ENCODE data around the gene ACOT9.
A peak's percentile ranks its signal among the peaks of the same experiment; 100 is the strongest.
"Not testable (repeated sequence)": the region's sequence is repeated elsewhere in the genome, so short reads cannot be mapped to it uniquely, and the experiment has no call there.

The ACOT9 gene

GRCh38 chrX:23742697-23743622, at the start of gene ACOT9:
Gene ACOT9, minus strand, starts transcription at chrX:23743276. Its CDS starts 132 bp downstream, at chrX:23743144.
- peak; percentile 94 to 95 for DNase-seq

GRCh38 chrX:23790155-23790497, 47.0 kb upstream of the ACOT9 start:
- DNase-seq = no peak

GRCh38 chrX:23789386-23790154, 46.5 kb upstream of the ACOT9 start:
- DNase-seq = no peak

GRCh38 chrX:23788946-23789345, 45.9 kb upstream of the ACOT9 start:
- no peak for DNase-seq

GRCh38 chrX:23788521-23788920, 45.4 kb upstream of the ACOT9 start:
- no peak for DNase-seq

GRCh38 chrX:23787745-23788118, 44.7 kb upstream of the ACOT9 start:
- DNase-seq = no peak

GRCh38 chrX:23786268-23786815, 43.3 kb upstream of the ACOT9 start:
- no peak for DNase-seq

- no peak for DNase-seq
Measured at GRCh38 chrX:23785580-23785979, 42.5 kb upstream of the ACOT9 start.

GRCh38 chrX:23784470-23785331, 41.6 kb upstream of the ACOT9 start:
- DNase-seq = no peak

- DNase-seq = no peak
Measured at GRCh38 chrX:23783589-23784469, 40.8 kb upstream of the ACOT9 start.

- peak; percentile 94 to 96 for DNase-seq
Measured at GRCh38 chrX:23782863-23783588, 40.0 kb upstream of the ACOT9 start, which contains the start of gene SAT1. Gene SAT1, plus strand, starts transcription at chrX:23783173. Its CDS starts 179 bp downstream, at chrX:23783352.

- DNase-seq = no peak
Measured at GRCh38 chrX:23782455-23782854, 39.4 kb upstream of the ACOT9 start.

GRCh38 chrX:23779025-23779424, 35.9 kb upstream of the ACOT9 start:
- peak in 1 of 2 experiments; percentile 3 for DNase-seq

GRCh38 chrX:23776363-23776762, 33.3 kb upstream of the ACOT9 start:
- DNase-seq = no peak

GRCh38 chrX:23773601-23774175, 30.6 kb upstream of the ACOT9 start:
- no peak for DNase-seq

GRCh38 chrX:23771086-23771485, 28.0 kb upstream of the ACOT9 start:
- DNase-seq = not testable (repeated sequence)

- DNase-seq = no peak
Measured at GRCh38 chrX:23770142-23770541, 27.1 kb upstream of the ACOT9 start.

GRCh38 chrX:23766650-23767551, 23.8 kb upstream of the ACOT9 start:
- DNase-seq = no peak

GRCh38 chrX:23765868-23766267, 22.8 kb upstream of the ACOT9 start:
- DNase-seq = no peak

Measured in NCI-H524 (cell line).